ENCODE measurements around the gene DNAJC27. TPM values are rescaled to one million over a fixed set of nuclear protein-coding genes. Genes with fewer than 3 reads are reported as not detected.

The DNAJC27 gene
- total and polyA plus RNA-seq, 8 donors = under 0.01 to 59.8 (median 2.9) TPM

- no peak for DNase-seq
- Histone ChIP-seq H3K36me3 (peaks cover 32 to 100% (median 98%) of the 10 kb centered on the region in 4 donors), H3K27ac (no peak overlapping the region), H3K4me1 (no peaks in the 10 kb centered on the region), H3K4me3 (no peak overlapping the region), H3K9me3 (peaks cover 0 to 11% (median 6%) of the 10 kb centered on the region in 4 donors), H3K27me3 (no peaks in the 10 kb centered on the region)
- TF ChIP-seq EP300 (IDR thresholded peaks at IDR 0.05) = no peak
- 89 to 96% (median 93%) methylated on average over 3 of the region's 3 CpGs for WGBS, 5 donors
- intact Hi-C loops (cut with DNase I; ENCODE audit: low total_unique reads) = no loop called here
Observed at GRCh38 chr2:24958411-24958935, 13.3 kb downstream of the DNAJC27 start.

GRCh38 chr2:24957976-24958375 lies 13.8 kb downstream of the DNAJC27 start:
- no peak overlapping the region for H3K4me3 ChIP-seq
- DNase-seq = no peak
- peaks cover 0 to 11% (median 6%) of the 10 kb centered on the region in 4 donors for H3K9me3 ChIP-seq
- WGBS, 5 donors = 83 to 88% (median 88%) methylated on average over 2 of the region's 2 CpGs
- intact Hi-C loops (cut with DNase I; ENCODE audit: low total_unique reads) = no loop called here
- H3K27ac ChIP-seq = no peak overlapping the region
- no peaks in the 10 kb centered on the region for H3K27me3 ChIP-seq
- no peak for TF ChIP-seq CTCF (IDR thresholded peaks at IDR 0.05)
- no peak for TF ChIP-seq POLR2AphosphoS5 (IDR thresholded peaks at IDR 0.05)
- TF ChIP-seq POLR2A (IDR thresholded peaks at IDR 0.05) = no peak
- no peak for TF ChIP-seq EP300 (IDR thresholded peaks at IDR 0.05)
- H3K4me1 ChIP-seq = no peaks in the 10 kb centered on the region
- peaks cover 32 to 100% (median 98%) of the 10 kb centered on the region in 4 donors for H3K36me3 ChIP-seq

DNA sequence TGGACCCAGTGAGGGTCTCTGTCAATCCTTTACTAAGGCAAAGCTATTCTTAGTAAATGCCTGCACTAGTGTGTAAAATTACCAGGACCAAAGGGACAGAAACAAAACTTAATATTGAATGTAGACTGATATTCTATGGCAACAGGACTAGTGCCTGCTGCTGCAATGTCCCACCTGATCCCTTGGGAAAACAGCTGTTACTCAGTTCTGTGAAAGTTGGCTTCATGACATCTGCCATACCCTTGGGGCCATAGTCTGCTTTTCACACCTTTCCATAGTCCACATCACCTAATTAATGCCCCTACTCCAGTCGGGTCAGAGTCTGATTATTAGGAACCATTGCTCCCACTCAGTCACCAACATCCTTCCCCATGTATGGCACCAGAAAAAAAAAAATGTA lies 14.5 kb downstream of the DNAJC27 start:
- Histone ChIP-seq H3K36me3 (peaks cover 37 to 100% (median 98%) of the 10 kb centered on the region in 4 donors), H3K4me1 (no peaks in the 10 kb centered on the region)
- 85 to 95% (median 92%) methylated on average over 1 of the region's 1 CpG for WGBS, 5 donors

DNA sequence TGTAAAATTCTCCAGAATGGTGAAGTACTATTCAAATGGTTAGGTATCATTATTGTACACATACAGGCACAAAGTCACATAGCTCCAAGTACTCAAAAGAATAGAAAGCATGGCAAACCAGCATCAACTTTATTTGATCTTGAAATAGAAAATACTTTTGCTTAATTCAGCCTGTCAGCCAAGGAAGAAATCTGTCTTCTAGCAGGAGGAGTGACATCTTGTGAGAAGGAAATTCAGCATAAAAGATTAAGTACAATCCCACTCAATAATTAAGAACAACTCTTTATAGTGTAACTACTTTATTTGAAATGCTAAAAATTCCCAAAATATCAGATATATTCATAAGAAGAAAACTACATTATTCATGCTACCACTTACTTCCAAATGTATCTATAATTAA lies 15.8 kb downstream of the DNAJC27 start:
- Histone ChIP-seq H3K36me3 (peaks cover 46 to 100% (median 98%) of the 10 kb centered on the region in 4 donors), H3K4me3 (no peak overlapping the region), H3K9me3 (peaks cover 0 to 11% (median 6%) of the 10 kb centered on the region in 4 donors), H3K27ac (no peak overlapping the region), H3K4me1 (no peaks in the 10 kb centered on the region), H3K27me3 (no peaks in the 10 kb centered on the region)
- intact Hi-C loops (cut with DNase I; ENCODE audit: low total_unique reads) = no loop called here
- TF ChIP-seq POLR2AphosphoS5 (IDR thresholded peaks at IDR 0.05) (no peak), POLR2A (IDR thresholded peaks at IDR 0.05) (no peak), CTCF (IDR thresholded peaks at IDR 0.05) (no peak)
- no peak for DNase-seq

More for the DNA sequence above, 14.5 kb downstream of the DNAJC27 start:
- H3K9me3 ChIP-seq = peaks cover 0 to 11% (median 6%) of the 10 kb centered on the region in 4 donors
- intact Hi-C loops (cut with DNase I; ENCODE audit: low total_unique reads) = no loop called here
- no peak for DNase-seq
- H3K4me3 ChIP-seq = no peak overlapping the region
- TF ChIP-seq CTCF (IDR thresholded peaks at IDR 0.05) (no peak), POLR2A (IDR thresholded peaks at IDR 0.05) (no peak), EP300 (IDR thresholded peaks at IDR 0.05) (no peak), POLR2AphosphoS5 (IDR thresholded peaks at IDR 0.05) (no peak)
- no peak overlapping the region for H3K27ac ChIP-seq
- no peaks in the 10 kb centered on the region for H3K27me3 ChIP-seq

DNA sequence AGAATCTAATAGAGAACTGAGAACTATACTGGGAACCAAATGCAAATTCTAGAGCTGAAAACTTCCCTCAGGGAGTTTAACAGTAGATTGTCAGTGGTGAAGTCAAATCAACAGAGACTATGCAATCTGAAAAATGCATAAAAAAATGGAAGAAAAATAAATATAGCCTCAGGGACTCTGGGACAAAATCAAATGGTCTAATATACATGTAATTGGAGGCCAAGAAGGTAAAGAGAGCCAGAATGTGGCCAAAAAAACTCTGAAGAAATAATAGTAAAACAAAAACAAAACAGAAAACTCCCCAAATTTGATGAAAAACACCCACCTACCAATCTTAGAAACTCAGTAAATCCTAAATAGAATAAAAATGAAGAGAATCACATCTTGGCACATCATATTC lies 16.5 kb downstream of the DNAJC27 start:
- no peak for DNase-seq
- no peaks in the 10 kb centered on the region for H3K4me1 ChIP-seq
- intact Hi-C loops (cut with DNase I; ENCODE audit: low total_unique reads) = no loop called here
- H3K9me3 ChIP-seq = peaks cover 0 to 11% (median 6%) of the 10 kb centered on the region in 4 donors
- no peak overlapping the region for H3K4me3 ChIP-seq
- no peaks in the 10 kb centered on the region for H3K27me3 ChIP-seq
- H3K27ac ChIP-seq = no peak overlapping the region
- no peak for TF ChIP-seq POLR2A (IDR thresholded peaks at IDR 0.05)
- no peak for TF ChIP-seq POLR2AphosphoS5 (IDR thresholded peaks at IDR 0.05)
- no peak for TF ChIP-seq EP300 (IDR thresholded peaks at IDR 0.05)
- no peak for TF ChIP-seq CTCF (IDR thresholded peaks at IDR 0.05)
- H3K36me3 ChIP-seq = peaks cover 49 to 100% (median 100%) of the 10 kb centered on the region in 4 donors
